AG10803 (cell line): Measurements from ENCODE around the gene ESPN.

ENCODE experiments used
- DNase-seq: peaks from one replicate; pipeline ENCODE4 v3.0.0; 2010; ENCODE audit warnings: low read depth
- H3K4me3 ChIP-seq: 2 replicates; pipeline ENCODE4 v1.5.1; 2011; ENCODE audit warnings: mild to moderate bottlenecking, low read length, control low read depth
- TF ChIP-seq, protein P1 (sequence below): conservative IDR thresholded peaks from 2 replicates; pipeline ENCODE4 v1.5.1; 2011; ENCODE audit warnings: mild to moderate bottlenecking, low read length, control low read depth, inconsistent platforms

The ESPN gene

DNA sequence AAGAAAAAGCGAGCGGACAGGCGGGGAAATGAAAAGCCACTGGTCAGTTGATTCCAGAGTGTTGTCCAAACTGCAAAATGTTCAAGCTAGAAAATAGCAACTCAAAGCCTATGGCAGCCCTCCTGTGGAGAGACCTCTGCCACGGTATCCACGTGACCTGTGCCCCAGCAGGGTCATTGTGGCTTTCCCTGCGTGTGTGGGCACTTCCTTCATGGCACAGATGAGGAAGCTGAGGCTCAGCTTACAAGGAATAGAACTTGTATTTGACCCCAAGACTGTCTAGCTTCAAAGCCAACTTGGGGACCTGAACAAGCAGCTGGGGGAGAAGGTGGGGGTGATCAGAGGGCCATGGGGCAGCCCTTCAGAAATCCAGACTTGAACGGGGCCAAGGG, 82.5 kb downstream of the ESPN start:
- no peak for DNase-seq
- TF ChIP-seq, protein P1, sequence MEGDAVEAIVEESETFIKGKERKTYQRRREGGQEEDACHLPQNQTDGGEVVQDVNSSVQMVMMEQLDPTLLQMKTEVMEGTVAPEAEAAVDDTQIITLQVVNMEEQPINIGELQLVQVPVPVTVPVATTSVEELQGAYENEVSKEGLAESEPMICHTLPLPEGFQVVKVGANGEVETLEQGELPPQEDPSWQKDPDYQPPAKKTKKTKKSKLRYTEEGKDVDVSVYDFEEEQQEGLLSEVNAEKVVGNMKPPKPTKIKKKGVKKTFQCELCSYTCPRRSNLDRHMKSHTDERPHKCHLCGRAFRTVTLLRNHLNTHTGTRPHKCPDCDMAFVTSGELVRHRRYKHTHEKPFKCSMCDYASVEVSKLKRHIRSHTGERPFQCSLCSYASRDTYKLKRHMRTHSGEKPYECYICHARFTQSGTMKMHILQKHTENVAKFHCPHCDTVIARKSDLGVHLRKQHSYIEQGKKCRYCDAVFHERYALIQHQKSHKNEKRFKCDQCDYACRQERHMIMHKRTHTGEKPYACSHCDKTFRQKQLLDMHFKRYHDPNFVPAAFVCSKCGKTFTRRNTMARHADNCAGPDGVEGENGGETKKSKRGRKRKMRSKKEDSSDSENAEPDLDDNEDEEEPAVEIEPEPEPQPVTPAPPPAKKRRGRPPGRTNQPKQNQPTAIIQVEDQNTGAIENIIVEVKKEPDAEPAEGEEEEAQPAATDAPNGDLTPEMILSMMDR: no peak
- no peak overlapping the region for H3K4me3 ChIP-seq

DNA sequence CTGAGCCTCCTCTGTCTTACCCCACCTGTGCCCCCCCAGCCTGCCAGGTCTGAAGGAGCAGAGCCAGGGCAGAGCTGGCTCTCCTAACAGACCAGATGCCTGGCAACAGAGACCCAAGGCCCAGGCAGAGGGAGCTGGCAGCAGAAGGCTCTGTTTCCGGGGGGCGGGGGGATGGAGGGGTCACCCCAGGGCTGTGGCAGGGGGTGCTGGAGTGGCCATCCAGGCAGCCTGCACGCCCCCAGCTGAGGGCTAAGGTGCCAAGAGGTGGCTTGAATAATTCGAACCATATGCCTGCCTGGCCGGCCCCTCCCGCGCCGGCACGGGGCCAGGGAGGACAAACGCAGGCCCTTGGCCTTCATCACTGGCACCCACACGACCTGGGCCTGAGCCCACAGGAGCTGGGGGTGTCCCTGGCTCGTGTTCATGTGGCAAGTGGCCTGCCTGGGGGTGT, 82.9 kb downstream of the ESPN start:
- TF ChIP-seq, protein P1: no peak
- no peak overlapping the region for H3K4me3 ChIP-seq
- DNase-seq: no peak

DNA sequence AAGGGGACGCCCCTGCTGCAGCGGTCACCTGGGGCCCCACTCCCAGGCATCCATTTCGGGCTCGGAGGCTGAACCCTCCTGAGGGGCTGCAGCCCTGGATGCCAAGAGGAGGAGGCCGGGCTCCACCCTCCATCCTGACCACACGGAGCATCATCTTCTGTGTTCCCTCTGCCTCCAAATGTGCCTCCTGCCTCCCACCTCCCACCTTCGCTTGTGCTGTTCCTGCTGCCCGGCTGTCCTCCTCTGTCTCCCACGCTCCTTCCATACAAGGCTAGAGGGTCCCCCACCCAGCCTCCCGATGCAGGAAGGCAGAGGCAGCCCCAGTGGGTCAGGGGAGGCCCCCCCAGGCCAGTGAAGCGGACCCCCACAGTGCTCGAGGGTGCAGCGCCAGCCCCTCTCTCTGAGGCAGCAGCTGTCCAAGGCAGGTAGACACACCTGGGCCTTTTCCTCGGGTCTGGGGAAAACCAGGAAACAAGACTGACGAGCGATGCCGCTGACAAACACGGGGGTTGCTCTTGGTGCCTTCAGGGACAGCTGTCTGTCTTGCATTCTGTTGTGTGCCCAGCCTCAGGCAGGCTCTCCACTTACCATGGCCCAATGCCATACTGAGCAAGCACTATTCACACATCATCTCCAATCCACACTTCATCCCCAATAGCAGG, 83.7 kb downstream of the ESPN start:
- H3K4me3 ChIP-seq: no peak overlapping the region
- DNase-seq: no peak
- TF ChIP-seq, protein P1: no peak

DNA sequence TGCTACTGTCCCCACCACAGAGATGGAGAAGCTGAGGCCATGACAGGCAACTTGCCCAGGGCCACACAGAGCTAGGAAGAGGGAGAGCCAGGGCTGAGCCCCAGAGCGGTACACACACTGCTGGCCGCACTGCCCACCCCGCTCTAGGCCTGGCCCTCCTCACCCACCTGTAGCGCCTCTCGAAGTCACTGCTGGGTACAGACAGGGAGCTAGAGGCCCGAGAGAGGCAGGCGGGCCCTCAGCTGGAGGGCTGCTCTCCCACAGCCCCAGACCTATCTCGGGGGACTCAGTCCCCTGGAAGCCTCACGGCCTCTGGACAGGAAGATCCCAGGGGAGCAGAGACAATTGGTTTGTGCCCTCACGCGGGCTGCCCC, 84.2 kb downstream of the ESPN start:
- no peak for DNase-seq
- no peak overlapping the region for H3K4me3 ChIP-seq
- TF ChIP-seq, protein P1: no peak

DNA sequence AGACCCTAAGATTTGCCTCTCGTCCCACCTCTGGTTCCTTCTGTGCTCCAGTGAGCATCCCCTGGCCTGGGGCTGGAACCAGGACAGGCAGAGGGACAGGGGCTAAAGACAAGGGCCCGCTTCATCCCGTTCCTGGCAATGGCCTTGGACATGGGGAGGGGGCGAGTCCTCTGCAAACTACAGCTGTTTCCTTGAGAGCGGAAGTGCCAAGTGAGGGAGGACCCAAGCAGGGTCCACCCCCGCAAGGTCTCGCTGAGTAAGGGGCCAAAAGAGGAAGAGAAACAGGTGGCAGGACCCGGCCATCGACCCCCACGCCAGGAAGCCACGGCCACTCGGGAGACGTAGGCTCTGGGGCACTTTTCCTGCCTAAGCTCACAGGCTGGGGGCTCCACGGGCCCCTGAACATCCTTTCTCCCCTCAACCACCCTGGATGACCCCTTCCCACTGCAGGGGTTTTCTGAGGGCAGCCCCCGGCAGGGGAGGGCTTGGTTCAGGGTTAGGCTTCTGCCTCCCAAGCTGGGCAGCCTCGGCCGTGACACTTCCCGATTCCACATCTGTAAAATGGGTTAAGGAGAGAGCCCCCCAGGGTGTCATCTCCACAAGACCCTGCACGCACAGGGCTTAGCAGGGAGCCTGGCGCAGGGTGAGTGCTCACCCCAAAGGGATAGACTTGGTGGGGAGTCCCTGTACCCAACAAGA, 84.8 kb downstream of the ESPN start:
- DNase-seq: no peak
- TF ChIP-seq, protein P1: no peak
- H3K4me3 ChIP-seq: no peak overlapping the region

DNA sequence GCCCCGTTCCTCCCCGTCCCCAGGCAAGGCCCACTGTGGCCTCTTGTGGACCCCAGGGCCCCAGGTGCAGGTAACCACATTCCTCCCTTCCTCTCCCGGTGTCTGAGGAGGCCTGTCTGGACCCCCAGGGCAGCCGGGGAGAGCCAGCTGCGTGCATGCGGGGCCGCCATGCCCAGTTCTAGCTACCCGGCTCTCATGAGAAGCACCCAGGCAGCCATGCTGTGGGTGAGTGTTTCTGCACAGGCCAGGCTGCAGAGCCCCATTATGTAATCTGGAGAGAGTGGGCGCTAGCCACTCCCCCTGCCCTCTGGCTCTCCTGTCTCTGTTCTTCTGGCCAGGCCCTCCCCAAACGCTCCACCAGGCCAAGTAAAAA, 85.3 kb downstream of the ESPN start:
- DNase-seq: no peak
- no peak overlapping the region for H3K4me3 ChIP-seq
- TF ChIP-seq, protein P1: no peak

DNA sequence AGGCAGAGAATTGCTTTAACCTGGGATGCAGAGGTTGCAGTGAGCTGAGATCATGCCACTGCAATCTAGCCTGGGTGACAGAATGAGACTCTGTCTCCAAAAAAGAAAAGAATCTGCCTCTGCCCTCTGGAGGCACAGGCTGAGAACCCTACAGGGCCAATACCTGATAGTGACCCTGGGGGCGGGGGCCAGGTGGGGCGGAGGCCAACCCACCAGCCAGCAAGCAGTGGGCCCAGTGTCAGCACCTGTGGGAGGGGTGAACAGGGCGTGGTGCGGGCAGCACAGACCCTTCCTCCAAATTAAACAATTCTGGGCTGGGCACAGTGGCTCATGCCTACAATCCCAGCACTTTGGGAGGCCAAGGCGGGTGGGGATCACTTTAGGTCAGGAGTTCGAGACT, 85.9 kb downstream of the ESPN start:
- TF ChIP-seq, protein P1: no peak
- no peak overlapping the region for H3K4me3 ChIP-seq
- DNase-seq: no peak
